ENCODE results near the gene BIRC3. TPM values are rescaled to one million over a fixed set of nuclear protein-coding genes. Genes with fewer than 3 reads are reported as not detected.
A peak's percentile ranks its signal among the peaks of the same experiment; 100 is the strongest.

BIRC3 gene
- total RNA-seq, 1 donor from 2014 or later = 1.0 TPM

DNA sequence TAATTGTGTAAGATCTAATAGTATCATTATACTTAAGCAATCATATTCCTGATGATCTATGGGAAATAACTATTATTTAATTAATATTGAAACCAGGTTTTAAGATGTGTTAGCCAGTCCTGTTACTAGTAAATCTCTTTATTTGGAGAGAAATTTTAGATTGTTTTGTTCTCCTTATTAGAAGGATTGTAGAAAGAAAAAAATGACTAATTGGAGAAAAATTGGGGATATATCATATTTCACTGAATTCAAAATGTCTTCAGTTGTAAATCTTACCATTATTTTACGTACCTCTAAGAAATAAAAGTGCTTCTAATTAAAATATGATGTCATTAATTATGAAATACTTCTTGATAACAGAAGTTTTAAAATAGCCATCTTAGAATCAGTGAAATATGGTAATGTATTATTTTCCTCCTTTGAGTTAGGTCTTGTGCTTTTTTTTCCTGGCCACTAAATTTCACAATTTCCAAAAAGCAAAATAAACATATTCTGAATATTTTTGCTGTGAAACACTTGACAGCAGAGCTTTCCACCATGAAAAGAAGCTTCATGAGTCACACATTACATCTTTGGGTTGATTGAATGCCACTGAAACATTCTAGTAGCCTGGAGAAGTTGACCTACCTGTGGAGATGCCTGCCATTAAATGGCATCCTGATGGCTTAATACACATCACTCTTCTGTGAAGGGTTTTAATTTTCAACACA lies 6.4 kb downstream of the BIRC3 start:
- no peaks in the 10 kb centered on the region for H3K36me3 Mint-ChIP-seq (ENCODE audit: unreplicated experiment)
- no peaks in the 10 kb centered on the region for H3K27me3 Mint-ChIP-seq (ENCODE audit: unreplicated experiment)
- H3K4me1 Mint-ChIP-seq (ENCODE audit: unreplicated experiment) = peaks cover 34% of the 10 kb centered on the region
- H3K4me3 Mint-ChIP-seq (ENCODE audit: unreplicated experiment) = no peak overlapping the region
- no peaks in the 10 kb centered on the region for H3K9me3 Mint-ChIP-seq (ENCODE audit: unreplicated experiment)
- DNase-seq (ENCODE audit: extremely low spot score, unreplicated experiment) = no peak
- peak overlapping the region; percentile 65 for H3K27ac Mint-ChIP-seq (ENCODE audit: unreplicated experiment)
- TF ChIP-seq, protein P1, sequence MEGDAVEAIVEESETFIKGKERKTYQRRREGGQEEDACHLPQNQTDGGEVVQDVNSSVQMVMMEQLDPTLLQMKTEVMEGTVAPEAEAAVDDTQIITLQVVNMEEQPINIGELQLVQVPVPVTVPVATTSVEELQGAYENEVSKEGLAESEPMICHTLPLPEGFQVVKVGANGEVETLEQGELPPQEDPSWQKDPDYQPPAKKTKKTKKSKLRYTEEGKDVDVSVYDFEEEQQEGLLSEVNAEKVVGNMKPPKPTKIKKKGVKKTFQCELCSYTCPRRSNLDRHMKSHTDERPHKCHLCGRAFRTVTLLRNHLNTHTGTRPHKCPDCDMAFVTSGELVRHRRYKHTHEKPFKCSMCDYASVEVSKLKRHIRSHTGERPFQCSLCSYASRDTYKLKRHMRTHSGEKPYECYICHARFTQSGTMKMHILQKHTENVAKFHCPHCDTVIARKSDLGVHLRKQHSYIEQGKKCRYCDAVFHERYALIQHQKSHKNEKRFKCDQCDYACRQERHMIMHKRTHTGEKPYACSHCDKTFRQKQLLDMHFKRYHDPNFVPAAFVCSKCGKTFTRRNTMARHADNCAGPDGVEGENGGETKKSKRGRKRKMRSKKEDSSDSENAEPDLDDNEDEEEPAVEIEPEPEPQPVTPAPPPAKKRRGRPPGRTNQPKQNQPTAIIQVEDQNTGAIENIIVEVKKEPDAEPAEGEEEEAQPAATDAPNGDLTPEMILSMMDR (IDR thresholded peaks at IDR 0.05) = no peak

DNA sequence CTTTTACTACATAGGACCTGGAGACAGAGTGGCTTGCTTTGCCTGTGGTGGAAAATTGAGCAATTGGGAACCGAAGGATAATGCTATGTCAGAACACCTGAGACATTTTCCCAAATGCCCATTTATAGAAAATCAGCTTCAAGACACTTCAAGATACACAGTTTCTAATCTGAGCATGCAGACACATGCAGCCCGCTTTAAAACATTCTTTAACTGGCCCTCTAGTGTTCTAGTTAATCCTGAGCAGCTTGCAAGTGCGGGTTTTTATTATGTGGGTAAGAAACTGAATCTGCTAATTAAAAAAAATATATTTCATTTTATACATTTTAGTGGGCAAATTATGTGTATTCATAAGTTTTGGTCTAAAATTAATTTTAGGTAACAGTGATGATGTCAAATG lies 7.8 kb downstream of the BIRC3 start:
- peaks cover 32% of the 10 kb centered on the region for H3K4me1 Mint-ChIP-seq (ENCODE audit: unreplicated experiment)
- H3K27me3 Mint-ChIP-seq (ENCODE audit: unreplicated experiment) = no peaks in the 10 kb centered on the region

DNA sequence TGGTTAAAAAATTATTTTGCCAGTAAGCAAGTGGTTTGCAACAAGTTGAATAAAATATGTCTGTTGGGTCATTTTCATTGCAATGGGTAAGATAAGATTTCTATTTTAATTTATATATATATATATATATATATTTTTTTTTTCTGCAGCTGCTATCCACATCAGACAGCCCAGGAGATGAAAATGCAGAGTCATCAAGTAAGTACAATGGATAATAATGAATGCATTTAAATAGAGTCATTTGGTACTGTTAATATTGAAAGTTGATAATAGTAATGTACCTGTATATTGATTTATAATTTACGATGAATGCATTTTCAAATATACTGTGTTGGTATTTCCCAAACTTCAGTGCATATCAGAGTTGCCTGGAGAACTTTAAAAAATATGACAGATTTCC lies 11.5 kb downstream of the BIRC3 start:
- H3K27me3 Mint-ChIP-seq (ENCODE audit: unreplicated experiment) = no peaks in the 10 kb centered on the region
- H3K27ac Mint-ChIP-seq (ENCODE audit: unreplicated experiment) = no peak overlapping the region
- no peak overlapping the region for H3K4me3 Mint-ChIP-seq (ENCODE audit: unreplicated experiment)
- peaks cover 25% of the 10 kb centered on the region for H3K4me1 Mint-ChIP-seq (ENCODE audit: unreplicated experiment)
- DNase-seq (ENCODE audit: extremely low spot score, unreplicated experiment) = no peak
- H3K9me3 Mint-ChIP-seq (ENCODE audit: unreplicated experiment) = no peaks in the 10 kb centered on the region
- H3K36me3 Mint-ChIP-seq (ENCODE audit: unreplicated experiment) = no peaks in the 10 kb centered on the region
- TF ChIP-seq, protein P1 (IDR thresholded peaks at IDR 0.05) = no peak

More for the DNA sequence above, 7.8 kb downstream of the BIRC3 start:
- Mint-ChIP-seq H3K4me3 (ENCODE audit: unreplicated experiment) (no peak overlapping the region), H3K27ac (ENCODE audit: unreplicated experiment) (no peak overlapping the region), H3K9me3 (ENCODE audit: unreplicated experiment) (no peaks in the 10 kb centered on the region), H3K36me3 (ENCODE audit: unreplicated experiment) (no peaks in the 10 kb centered on the region)
- TF ChIP-seq, protein P1 (IDR thresholded peaks at IDR 0.05) = no peak
- no peak for DNase-seq (ENCODE audit: extremely low spot score, unreplicated experiment)

DNA sequence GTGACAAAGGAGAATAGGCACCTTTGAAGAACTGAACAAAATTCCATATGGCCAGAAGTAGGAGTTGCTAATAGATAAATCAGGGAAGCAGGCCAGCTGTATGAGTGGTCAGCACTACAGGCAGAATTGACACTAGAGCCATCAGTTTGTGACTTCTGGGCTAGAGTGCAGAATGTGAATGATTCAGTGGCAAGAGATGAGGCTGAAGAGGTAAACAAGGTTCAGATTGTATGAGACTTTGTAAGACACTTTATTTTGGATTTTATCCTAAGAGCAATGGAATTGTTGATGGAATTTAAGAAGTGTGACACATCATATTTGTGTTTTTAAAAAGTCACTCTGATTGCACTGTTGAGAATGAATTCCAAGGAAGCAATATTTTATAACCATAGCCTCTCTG lies 12.9 kb downstream of the BIRC3 start:
- TF ChIP-seq, protein P1 (IDR thresholded peaks at IDR 0.05) = no peak
- Mint-ChIP-seq H3K36me3 (ENCODE audit: unreplicated experiment) (no peaks in the 10 kb centered on the region), H3K4me3 (ENCODE audit: unreplicated experiment) (no peak overlapping the region), H3K9me3 (ENCODE audit: unreplicated experiment) (no peaks in the 10 kb centered on the region), H3K27me3 (ENCODE audit: unreplicated experiment) (no peaks in the 10 kb centered on the region), H3K27ac (ENCODE audit: unreplicated experiment) (no peak overlapping the region), H3K4me1 (ENCODE audit: unreplicated experiment) (peaks cover 15% of the 10 kb centered on the region)
- DNase-seq (ENCODE audit: extremely low spot score, unreplicated experiment) = no peak

DNA sequence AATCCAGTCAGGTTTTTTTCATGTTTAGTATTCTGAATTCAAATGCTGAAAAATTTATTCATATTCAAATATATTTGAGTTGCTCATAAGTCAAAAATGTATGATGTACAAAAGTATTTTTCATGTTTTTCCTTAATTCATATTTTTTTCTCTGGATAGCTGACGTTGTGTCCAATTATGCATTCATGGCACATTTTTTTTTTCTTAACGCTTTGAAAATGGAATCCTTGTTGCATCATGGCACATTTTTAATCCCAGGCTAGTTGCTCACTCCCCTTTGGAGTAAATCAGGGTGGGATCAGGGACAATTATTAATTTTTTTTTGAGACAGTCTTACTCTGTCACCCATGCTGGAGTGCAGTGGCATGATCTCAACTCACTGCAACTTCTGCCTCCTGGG lies 14.1 kb downstream of the BIRC3 start:
- H3K9me3 Mint-ChIP-seq (ENCODE audit: unreplicated experiment) = no peaks in the 10 kb centered on the region
- no peaks in the 10 kb centered on the region for H3K27me3 Mint-ChIP-seq (ENCODE audit: unreplicated experiment)
- no peaks in the 10 kb centered on the region for H3K36me3 Mint-ChIP-seq (ENCODE audit: unreplicated experiment)
- no peak overlapping the region for H3K4me3 Mint-ChIP-seq (ENCODE audit: unreplicated experiment)
- H3K27ac Mint-ChIP-seq (ENCODE audit: unreplicated experiment) = no peak overlapping the region
- TF ChIP-seq, protein P1 (IDR thresholded peaks at IDR 0.05) = no peak
- no peak for DNase-seq (ENCODE audit: extremely low spot score, unreplicated experiment)
- H3K4me1 Mint-ChIP-seq (ENCODE audit: unreplicated experiment) = peaks cover 15% of the 10 kb centered on the region
